Stomach (tissue), 19 donors: Measurements from ENCODE around the gene ATP6V1G3. TPM values are rescaled to one million over a fixed set of nuclear protein-coding genes. Genes with fewer than 3 reads are reported as not detected.
"Not testable (repeated sequence)": the region's sequence is repeated elsewhere in the genome, so short reads cannot be mapped to it uniquely, and the experiment has no call there.

ENCODE experiments used
- DNase-seq, 2 donors: peaks; one replicate each; pipeline versions ENCODE4 v3.0.0 to v3.0.0-alpha.2; 2013 to 2019
- H3K27ac ChIP-seq, 5 donors: fragments of 200-600 bp in 4 of 5; sonication (generic) in 4 of 5; one replicate each; pipeline ENCODE4 v1.5.1; 2013 to 2019; ENCODE audit warnings: mild to moderate bottlenecking in 1 of 5, moderate library complexity in 1 of 5
- H3K27me3 ChIP-seq, 3 donors: fragments of 200-600 bp; sonication (generic); one replicate each; pipeline ENCODE4 v1.5.1; 2017 to 2019; ENCODE audit warnings: mixed run types in 1 of 3
- H3K36me3 ChIP-seq, 4 donors: fragments of 200-600 bp; sonication (generic); 1 replicate in 3 of 4; 2 replicates in 1 of 4; pipeline ENCODE4 v1.5.1; 2016 to 2019
- H3K4me1 ChIP-seq, 4 donors: fragments of 200-600 bp; sonication (generic); one replicate each; pipeline ENCODE4 v1.5.1; 2016 to 2019
- H3K4me3 ChIP-seq, 4 donors: fragments of 200-600 bp; sonication (generic) in 3 of 4; one replicate each; pipeline ENCODE4 v1.5.1; 2016 to 2019; ENCODE audit warnings: mild to moderate bottlenecking in 1 of 4
- H3K9me3 ChIP-seq, 4 donors: fragments of 200-600 bp; sonication (generic); one replicate each; pipeline ENCODE4 v1.5.1; 2016 to 2019
- CTCF ChIP-seq, 7 experiments: fragments of 450-650 bp in 4 of 7; fragments of 200-600 bp in 3 of 7; sonication (generic) in 3 of 7; IDR thresholded peaks; one replicate each; pipeline ENCODE4 v1.5.1; 2016 to 2019; ENCODE audit warnings: antibody characterized with exemption in 7 of 7, control low read depth in 2 of 7, mild to moderate bottlenecking in 1 of 7
- EP300 ChIP-seq: sonication (generic); formaldehyde crosslinking; IDR thresholded peaks from one replicate; pipeline ENCODE4 v1.6.1; 2017; ENCODE audit warnings: antibody characterized with exemption
- POLR2A ChIP-seq, 4 donors: fragments of 450-650 bp; IDR thresholded peaks; one replicate each; pipeline ENCODE4 v1.6.1; 2016; ENCODE audit warnings: antibody characterized with exemption in 4 of 4, control low read depth in 2 of 4, mild to moderate bottlenecking in 1 of 4, moderate library complexity in 1 of 4
- POLR2AphosphoS5 ChIP-seq, 3 donors: sonication (generic); formaldehyde crosslinking; IDR thresholded peaks; one replicate each; pipeline ENCODE4 v1.6.1; 2016; ENCODE audit warnings: antibody characterized with exemption in 3 of 3
- WGBS, 5 donors: extraction: QIAGEN DNeasy Blood & Tissue Kit in 3 of 5; methylation state at CpG; one replicate each; pipeline versions ENCODE4 v1.1.5 to v1.1.7; 2013 to 2018; 5-methylcytosine and 5-hydroxymethylcytosine counted together
- intact Hi-C: fragments of 100-400 bp; cut with DNase I; formaldehyde crosslinking; loops from one replicate; pipeline ENCODE4 v1.15.1; 2023; ENCODE audit warnings: low total_unique reads
- long read RNA-seq, 10 donors: transcript quantifications; one replicate each; lab custom pipeline, GENCODE V29; 2026
- polyA plus RNA-seq, 3 donors: library from polyadenylated mRNA; stranded (reverse); fragments of 200-250 nt; gene quantifications; one replicate each; pipeline ENCODE4 v1.2.3, GENCODE V29; 2013
- total RNA-seq, 5 donors: library from RNA; depleted of rRNA; stranded (reverse); fragments of >200 nt; gene quantifications; one replicate each; pipeline versions ENCODE4 v1.1.0 to v1.2.3, GENCODE V29; 2014 to 2016
- donor health status: healthy with polysubstance abuse.
- donor health status: Bipolar disorder and iron deficiency.
- donor health status: healthy.

The ATP6V1G3 gene
- not detected for total RNA-seq
- not detected for polyA plus RNA-seq
- long read RNA-seq, donor 1 = 0 reads
- long read RNA-seq, donor 2 = 0 reads
- long read RNA-seq, donor 3 = 0 reads
- long read RNA-seq, donor 4 = 0 reads
- long read RNA-seq, donor 5 = 0 reads
- long read RNA-seq, donor 6 = 0 reads
- long read RNA-seq, donor 7 = 0 reads
- long read RNA-seq, donor 8 = 0 reads
- long read RNA-seq, donor 9 = 0 reads
- long read RNA-seq, donor 10 = 0 reads

- intact Hi-C loops = no loop called here
- H3K27ac ChIP-seq = no peak within 1 kb of the TSS
- 50 to 78% (median 64%) methylated on average over 1 of the region's 1 CpG for WGBS, 5 donors
Measured at GRCh38 chr1:198540580-198540979, at the start of gene ATP6V1G3. Gene ATP6V1G3, minus strand, starts transcription at chr1:198540680. Its CDS starts 30 bp downstream, at chr1:198540650.

GRCh38 chr1:198588845-198589244, 48.4 kb upstream of the ATP6V1G3 start:
- Histone ChIP-seq H3K4me1 (no peaks in the 10 kb centered on the region), H3K36me3 (no peaks in the 10 kb centered on the region), H3K27ac (no peak overlapping the region), H3K27me3 (no peaks in the 10 kb centered on the region), H3K4me3 (no peak overlapping the region), H3K9me3 (peaks cover 0 to 21% (median 12%) of the 10 kb centered on the region in 4 donors)
- DNase-seq = no peak
- TF ChIP-seq POLR2AphosphoS5 (IDR thresholded peaks at IDR 0.05) = no peak
- no peak for TF ChIP-seq POLR2A (IDR thresholded peaks at IDR 0.05)
- no peak for TF ChIP-seq EP300
- TF ChIP-seq CTCF (IDR thresholded peaks at IDR 0.05) = no peak
- intact Hi-C loops = no loop called here

More at GRCh38 chr1:198540580-198540979, at the start of gene ATP6V1G3:
- no peaks in the 10 kb centered on the region for H3K36me3 ChIP-seq
- no peak within 1 kb of the TSS for H3K4me3 ChIP-seq
- no peaks in the 10 kb centered on the region for H3K4me1 ChIP-seq
- H3K9me3 ChIP-seq = no peaks in the 10 kb centered on the region
- TF ChIP-seq EP300 (no peak), POLR2AphosphoS5 (IDR thresholded peaks at IDR 0.05) (no peak), CTCF (IDR thresholded peaks at IDR 0.05) (no peak), POLR2A (IDR thresholded peaks at IDR 0.05) (no peak)
- H3K27me3 ChIP-seq = no peaks in the 10 kb centered on the region
- no peak for DNase-seq

GRCh38 chr1:198584163-198584562, 43.7 kb upstream of the ATP6V1G3 start:
- no peaks in the 10 kb centered on the region for H3K4me1 ChIP-seq
- peaks cover 0 to 30% (median 21%) of the 10 kb centered on the region in 4 donors for H3K9me3 ChIP-seq
- H3K27ac ChIP-seq = no peak overlapping the region
- WGBS, 5 donors = 92 to 97% (median 95%) methylated on average over 25 to 26 of the region's 26 CpGs
- no peak for DNase-seq
- no peak for TF ChIP-seq POLR2AphosphoS5 (IDR thresholded peaks at IDR 0.05)
- TF ChIP-seq EP300 = no peak
- no peak for TF ChIP-seq CTCF (IDR thresholded peaks at IDR 0.05)
- no peak for TF ChIP-seq POLR2A (IDR thresholded peaks at IDR 0.05)
- no peak overlapping the region for H3K4me3 ChIP-seq
- no peaks in the 10 kb centered on the region for H3K36me3 ChIP-seq
- H3K27me3 ChIP-seq = no peaks in the 10 kb centered on the region
- intact Hi-C loops = no loop called here

- WGBS, 5 donors = 61 to 87% (median 79%) methylated on average over 5 of the region's 5 CpGs
- H3K27me3 ChIP-seq, DNase-seq, H3K4me1 ChIP-seq, H3K4me3 ChIP-seq, H3K36me3 ChIP-seq, H3K27ac ChIP-seq, intact Hi-C loops: not testable (repeated sequence)
- peaks cover 0 to 22% (median 15%) of the 10 kb centered on the region in 4 donors for H3K9me3 ChIP-seq
Measured at GRCh38 chr1:198583209-198583802, 42.8 kb upstream of the ATP6V1G3 start.

- TF ChIP-seq POLR2A (IDR thresholded peaks at IDR 0.05) (no peak), CTCF (IDR thresholded peaks at IDR 0.05) (no peak), EP300 (no peak), POLR2AphosphoS5 (IDR thresholded peaks at IDR 0.05) (no peak)
- H3K4me1 ChIP-seq = no peaks in the 10 kb centered on the region
- 74 to 91% (median 87%) methylated on average over 1 of the region's 1 CpG for WGBS, 5 donors
- no peak overlapping the region for H3K4me3 ChIP-seq
- no peaks in the 10 kb centered on the region for H3K36me3 ChIP-seq
- H3K9me3 ChIP-seq = peaks cover 0 to 14% (median 11%) of the 10 kb centered on the region in 4 donors
- no peaks in the 10 kb centered on the region for H3K27me3 ChIP-seq
- no peak for DNase-seq
- H3K27ac ChIP-seq = no peak overlapping the region
- intact Hi-C loops = no loop called here
Measured at GRCh38 chr1:198577444-198577843, 37.0 kb upstream of the ATP6V1G3 start.
